GM06990 (cell line): ENCODE results near the gene C1QTNF1.

Source experiments
- DNase-seq: peaks from one replicate; pipeline ENCODE4 v3.0.0-alpha.2; 2011; ENCODE audit not compliant: insufficient read length; ENCODE audit errors: extremely low read depth
- H3K27me3 ChIP-seq: replicated peaks from 2 replicates; pipeline ENCODE4 v1.6.0; 2011; ENCODE audit warnings: low read length; ENCODE audit not compliant: control insufficient read depth, insufficient read depth
- H3K36me3 ChIP-seq: 2 replicates; pipeline ENCODE4 v1.5.1; 2011; ENCODE audit warnings: low read length; ENCODE audit not compliant: control insufficient read depth, insufficient read depth
- H3K4me3 ChIP-seq: replicated peaks from 2 replicates; pipeline ENCODE4 v1.5.1; 2011; ENCODE audit warnings: low read depth, mild to moderate bottlenecking, control low read depth, low read length
- CTCF ChIP-seq: IDR thresholded peaks from 2 replicates; pipeline ENCODE4 v1.5.1; 2011; ENCODE audit warnings: low read length, control low read depth, mild to moderate bottlenecking, inconsistent platforms; ENCODE audit not compliant: insufficient read depth, poor library complexity, severe bottlenecking

The C1QTNF1 gene

DNA sequence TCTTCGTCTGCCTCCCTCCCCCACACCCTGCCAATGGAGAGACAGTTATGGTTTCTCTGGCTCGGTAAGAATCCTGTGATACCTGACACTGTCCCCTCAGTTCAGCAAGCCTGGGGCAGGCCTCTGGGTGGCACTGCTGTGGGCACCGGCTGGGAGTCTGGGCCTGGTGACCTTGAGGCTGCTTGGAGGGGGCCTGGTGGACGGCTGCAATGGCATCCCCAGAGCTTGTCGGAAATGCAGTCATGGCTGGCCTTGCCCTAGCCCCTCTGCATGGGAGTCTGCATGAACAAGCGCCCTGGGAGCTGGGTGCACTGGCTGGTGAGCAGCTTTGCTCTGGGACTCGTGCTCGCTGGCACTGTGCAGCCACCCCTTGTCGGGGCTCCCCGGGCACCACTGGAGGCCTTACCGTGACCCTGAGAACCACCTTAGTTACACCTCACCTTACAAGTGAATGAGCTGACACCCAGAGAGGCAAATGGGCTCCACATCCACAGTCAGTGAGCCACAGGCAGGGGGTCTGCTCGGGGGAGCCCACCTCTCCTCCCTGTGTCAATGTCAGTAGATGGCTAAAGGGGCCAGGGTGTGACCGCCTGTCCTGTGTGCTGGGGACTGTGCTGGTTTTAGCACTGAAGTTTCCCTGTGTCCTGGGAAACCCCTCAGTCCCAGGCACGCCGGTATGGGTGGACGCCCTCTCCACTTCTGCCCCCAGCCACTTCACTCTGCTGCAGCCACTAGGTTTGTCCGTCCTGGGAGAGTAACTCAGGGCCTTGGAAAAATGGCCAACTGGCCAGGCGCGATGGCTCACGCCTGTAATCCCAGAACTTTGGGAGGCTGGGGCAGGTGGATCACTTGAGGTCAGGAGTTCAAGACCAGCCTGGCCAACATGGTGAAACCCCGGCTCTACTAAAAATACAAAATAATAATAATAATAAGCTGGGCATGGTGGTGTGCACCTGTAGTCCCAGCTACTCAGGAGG is 45.7 kb upstream of the C1QTNF1 start:
- H3K27me3 ChIP-seq: no peaks in the 10 kb centered on the region; the same call in 1 of the 2 replicates
- no peak overlapping the region for H3K4me3 ChIP-seq
- H3K36me3 ChIP-seq: no peaks in the 10 kb centered on the region
- no peak for TF ChIP-seq CTCF
- DNase-seq: no peak

- no peak within 1 kb of the TSS for H3K4me3 ChIP-seq
- no peak for DNase-seq
- TF ChIP-seq CTCF: no peak
These were observed 44.0 kb upstream of the C1QTNF1 start, which contains the start of gene LGALS3BP for GRCh38 chr17:78979780-78980623. Gene LGALS3BP, minus strand, starts transcription at chr17:78979923. Its CDS starts 2,732 bp downstream, at chr17:78977191.

GRCh38 chr17:78980624-78980972 is 43.4 kb upstream of the C1QTNF1 start:
- Histone ChIP-seq H3K4me3 (no peak overlapping the region), H3K27me3 (no peaks in the 10 kb centered on the region), H3K36me3 (no peaks in the 10 kb centered on the region)
- TF ChIP-seq CTCF: no peak
- DNase-seq: no peak

More at GRCh38 chr17:78979780-78980623, 44.0 kb upstream of the C1QTNF1 start, which contains the start of gene LGALS3BP:
- H3K27me3 ChIP-seq: no peaks in the 10 kb centered on the region
- H3K36me3 ChIP-seq: no peaks in the 10 kb centered on the region

DNA sequence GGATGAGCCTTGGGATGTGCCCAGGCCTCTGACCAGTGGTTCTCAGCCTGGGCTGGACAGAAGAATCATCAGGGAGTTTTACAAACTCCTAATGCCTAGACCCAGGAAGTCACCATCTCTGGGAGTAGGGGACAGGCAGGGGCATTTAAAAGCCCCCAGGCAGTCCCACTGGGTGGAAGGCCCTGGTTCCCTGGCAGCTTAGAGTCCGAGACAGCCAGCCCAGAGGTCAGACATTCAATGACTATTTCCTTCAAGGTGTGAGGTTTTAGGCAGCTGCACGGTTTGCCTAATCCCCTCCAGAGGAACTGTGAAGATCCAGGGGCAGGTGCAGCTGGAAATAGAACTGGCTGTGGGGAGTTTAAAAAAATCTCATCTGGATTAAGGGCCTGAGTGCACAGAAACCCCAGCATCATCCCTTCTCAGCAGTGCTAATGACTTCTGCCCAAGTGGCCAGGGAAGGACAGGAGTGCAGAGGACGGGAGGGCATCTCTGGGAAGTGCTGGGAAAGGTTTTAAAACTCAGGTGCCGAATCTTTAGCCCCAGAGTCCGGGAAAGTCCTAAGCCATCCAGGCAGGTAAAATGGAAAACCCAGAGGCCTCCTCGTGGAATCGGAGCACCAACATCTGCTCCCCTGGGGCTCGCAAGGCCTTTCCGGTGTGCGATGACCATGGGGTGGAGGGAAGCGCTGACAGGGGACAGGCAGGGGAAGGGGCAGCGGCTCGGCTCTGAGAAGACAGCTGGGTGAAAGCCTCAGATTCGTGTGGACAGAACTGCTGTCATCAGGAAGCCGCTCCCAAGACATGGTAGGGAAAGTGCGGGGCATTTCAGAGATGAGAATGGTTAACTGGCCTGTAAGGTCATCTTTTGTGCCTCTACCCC is 42.7 kb upstream of the C1QTNF1 start:
- no peak overlapping the region for H3K4me3 ChIP-seq
- TF ChIP-seq CTCF: no peak
- no peaks in the 10 kb centered on the region for H3K27me3 ChIP-seq
- DNase-seq: no peak
- no peaks in the 10 kb centered on the region for H3K36me3 ChIP-seq

- DNase-seq: no peak
- H3K36me3 ChIP-seq: no peaks in the 10 kb centered on the region
- no peak for TF ChIP-seq CTCF
These were observed 38.6 kb upstream of the C1QTNF1 start for GRCh38 chr17:78985395-78985794.

More at GRCh38 chr17:78985395-78985794, 38.6 kb upstream of the C1QTNF1 start:
- Histone ChIP-seq H3K4me3 (no peak overlapping the region), H3K27me3 (no peaks in the 10 kb centered on the region)
